ENCODE data around the gene PLCB4. TPM values are rescaled to one million over a fixed set of nuclear protein-coding genes. Genes with fewer than 3 reads are reported as not detected.

The PLCB4 gene
- polyA plus RNA-seq, 1 donor (not counting 4 experiments of a cell fraction or from before 2014, with no cell fraction given) = 4.1 TPM

GRCh38 chr20:9144643-9145042 lies 75.8 kb downstream of the PLCB4 start:
- H3K4me3 ChIP-seq (ENCODE audit: control insufficient read depth in 2 of 3, extremely low read depth in 1 of 3, insufficient read depth in 2 of 3, low read depth in 1 of 3, low read length in 3 of 3) = no peak overlapping the region
- no peaks in the 10 kb centered on the region for H3K27me3 ChIP-seq (ENCODE audit: control insufficient read depth, extremely low read depth, insufficient read depth, low read length)
- dilution Hi-C loops (cut with MboI; ENCODE audit: extremely low pct_ligation_motif_present, low sequenced_read_pairs) = no loop called here
- no peak for FAIRE-seq
- no peak overlapping the region for H3K27ac ChIP-seq (ENCODE audit: control insufficient read depth, insufficient read depth, low read length)
- no peak for DNase-seq (ENCODE audit: low read depth, low spot score)
- no peaks in the 10 kb centered on the region for H3K9me1 ChIP-seq (ENCODE audit: control insufficient read depth, extremely low read depth, insufficient read depth, low read length)
- H4K20me1 ChIP-seq (ENCODE audit: control insufficient read depth, extremely low read depth, insufficient read depth, low read length) = no peaks in the 10 kb centered on the region
- H3K79me2 ChIP-seq (ENCODE audit: control insufficient read depth, insufficient read depth, low read length) = no peaks in the 10 kb centered on the region
- peaks cover 2% of the 10 kb centered on the region for H3K9me3 ChIP-seq (ENCODE audit: control insufficient read depth, low read depth, low read length)
- H2AFZ ChIP-seq (ENCODE audit: control insufficient read depth, low read length) = no peak overlapping the region
- no peaks in the 10 kb centered on the region for H3K36me3 ChIP-seq (ENCODE audit: control insufficient read depth in 2 of 2, extremely low read depth in 1 of 2, insufficient read depth in 2 of 2, low read length in 2 of 2)
- H3K9ac ChIP-seq (ENCODE audit: control insufficient read depth, extremely low read depth, insufficient read depth, low read length) = no peak overlapping the region
- TF ChIP-seq EZH2 (IDR thresholded peaks at IDR 0.05; ENCODE audit: low read length) (no peak), CTCF (optimal IDR thresholded peaks at IDR 0.05 in 1 of 3, IDR thresholded peaks at IDR 0.05 in 1 of 3, conservative IDR thresholded peaks at IDR 0.05 in 1 of 3; ENCODE audit: extremely low read depth in 1 of 3, insufficient read depth in 2 of 3, low read length in 3 of 3) (no peak)
- H3K4me1 ChIP-seq (ENCODE audit: control insufficient read depth, extremely low read depth, insufficient read depth, low read length) = no peaks in the 10 kb centered on the region
- no peak overlapping the region for H3K4me2 ChIP-seq (ENCODE audit: control insufficient read depth, extremely low read depth, insufficient read depth, low read depth, low read length)

- no peaks in the 10 kb centered on the region for H4K20me1 ChIP-seq (ENCODE audit: control insufficient read depth, extremely low read depth, insufficient read depth, low read length)
- dilution Hi-C loops (cut with MboI; ENCODE audit: extremely low pct_ligation_motif_present, low sequenced_read_pairs) = no loop called here
- H3K79me2 ChIP-seq (ENCODE audit: control insufficient read depth, insufficient read depth, low read length) = no peaks in the 10 kb centered on the region
- FAIRE-seq = no peak
- H3K9ac ChIP-seq (ENCODE audit: control insufficient read depth, extremely low read depth, insufficient read depth, low read length) = no peak overlapping the region
- no peak for DNase-seq (ENCODE audit: low read depth, low spot score)
- H3K9me3 ChIP-seq (ENCODE audit: control insufficient read depth, low read depth, low read length) = peaks cover under 1% of the 10 kb centered on the region
- H3K9me1 ChIP-seq (ENCODE audit: control insufficient read depth, extremely low read depth, insufficient read depth, low read length) = no peaks in the 10 kb centered on the region
- H3K4me2 ChIP-seq (ENCODE audit: control insufficient read depth, extremely low read depth, insufficient read depth, low read depth, low read length) = no peak overlapping the region
- H3K4me1 ChIP-seq (ENCODE audit: control insufficient read depth, extremely low read depth, insufficient read depth, low read length) = no peaks in the 10 kb centered on the region
- H3K4me3 ChIP-seq (ENCODE audit: control insufficient read depth in 2 of 3, extremely low read depth in 1 of 3, insufficient read depth in 2 of 3, low read depth in 1 of 3, low read length in 3 of 3) = no peak overlapping the region
- no peak for TF ChIP-seq CTCF (optimal IDR thresholded peaks at IDR 0.05 in 1 of 3, IDR thresholded peaks at IDR 0.05 in 1 of 3, conservative IDR thresholded peaks at IDR 0.05 in 1 of 3; ENCODE audit: extremely low read depth in 1 of 3, insufficient read depth in 2 of 3, low read length in 3 of 3)
- TF ChIP-seq EZH2 (IDR thresholded peaks at IDR 0.05; ENCODE audit: low read length) = no peak
- H3K36me3 ChIP-seq (ENCODE audit: control insufficient read depth in 2 of 2, extremely low read depth in 1 of 2, insufficient read depth in 2 of 2, low read length in 2 of 2) = no peaks in the 10 kb centered on the region
- no peak overlapping the region for H3K27ac ChIP-seq (ENCODE audit: control insufficient read depth, insufficient read depth, low read length)
- no peaks in the 10 kb centered on the region for H3K27me3 ChIP-seq (ENCODE audit: control insufficient read depth, extremely low read depth, insufficient read depth, low read length)
- no peak overlapping the region for H2AFZ ChIP-seq (ENCODE audit: control insufficient read depth, low read length)
Observed at GRCh38 chr20:9145142-9145541, 76.3 kb downstream of the PLCB4 start.
